ENCODE data around the gene WSB1. TPM values are rescaled to one million over a fixed set of nuclear protein-coding genes. Genes with fewer than 3 reads are reported as not detected.
A peak's percentile ranks its signal among the peaks of the same experiment; 100 is the strongest.

Gene WSB1
- total and polyA plus RNA-seq, 9 of the 15 experiments (the other 6 are each of a cell fraction or from before 2014, with no cell fraction given): 22.8 to 229 (median 81.1) TPM

GRCh38 chr17:27293359-27293897, 486 bp upstream of the WSB1 start (continued):
- TF ChIP-seq ZNF75A (CRISPR knock-in tag; IDR thresholded peaks at IDR 0.05) (no peak), USF1 (CRISPR knock-in tag; IDR thresholded peaks at IDR 0.05) (no peak), ZNF561 (CRISPR knock-in tag; conservative IDR thresholded peaks at IDR 0.05) (peak; percentile 66; the same call in 1 of the 2 replicates), CEBPG (CRISPR knock-in tag; IDR thresholded peaks at IDR 0.05) (no peak), CEBPG (tag; conservative IDR thresholded peaks at IDR 0.05 in 1 of 2, IDR thresholded peaks at IDR 0.05 in 1 of 2) (no peak; a peak in 1 of 4 replicates), TRIM28 (IDR thresholded peaks at IDR 0.05) (no peak), ZNF165 (CRISPR knock-in tag; IDR thresholded peaks at IDR 0.05; ENCODE audit: borderline replicate concordance) (peak; percentile 73; the same call in 1 of the 2 replicates), ZNF224 (CRISPR knock-in tag; IDR thresholded peaks at IDR 0.05) (no peak), DPF2 (IDR thresholded peaks at IDR 0.05) (no peak), REST (IDR thresholded peaks at IDR 0.05; ENCODE audit: borderline replicate concordance) (no peak), REST (CRISPR knock-in tag; IDR thresholded peaks at IDR 0.05; ENCODE audit: low read depth) (no peak), PKNOX1 (IDR thresholded peaks at IDR 0.05) (no peak), ZNF830 (CRISPR knock-in tag; IDR thresholded peaks at IDR 0.05) (peak; percentile 82; the same call in 1 of the 2 replicates), BCLAF1 (IDR thresholded peaks at IDR 0.05; ENCODE audit: borderline replicate concordance in 1 of 2, control insufficient read depth in 1 of 2, low read depth in 2 of 2, low read length in 1 of 2) (no peak), ESRRB (CRISPR knock-in tag; IDR thresholded peaks at IDR 0.05; ENCODE audit: borderline replicate concordance) (no peak), RAD51 (IDR thresholded peaks at IDR 0.05; ENCODE audit: borderline replicate concordance, low read depth) (no peak), HLTF (IDR thresholded peaks at IDR 0.05) (no peak)
